SK-N-SH (cell line): ENCODE results near the gene ZNF496. TPM values are rescaled to one million over a fixed set of nuclear protein-coding genes. Genes with fewer than 3 reads are reported as not detected.
"Not testable (repeated sequence)": the region's sequence is repeated elsewhere in the genome, so short reads cannot be mapped to it uniquely, and the experiment has no call there.

Source experiments
- CTCF ChIA-PET: fragments of 300-600, 350-600 bp; formaldehyde crosslinking; extraction: SDS; loops from one replicate; lab custom pipeline; 2021; lab: Yijun Ruan, JAX
- POLR2A ChIA-PET: fragments of 350-600 bp; sonication (Branson Sonifier 250); formaldehyde crosslinking; extraction: SDS; loops from one replicate; lab custom pipeline; 2020; ENCODE audit warnings: antibody characterized with exemption, inconsistent platforms; lab: Yijun Ruan, JAX
- DNase-seq: peaks from one replicate; pipeline ENCODE4 v3.0.0; 2012
- H2AFZ ChIP-seq: fragments of 200-600 bp; sonication (generic); 2 replicates; pipeline ENCODE4 v1.8.1; 2016; ENCODE audit warnings: antibody characterized with exemption, mild to moderate bottlenecking, low read depth
- H3F3A ChIP-seq: fragments of 200-600 bp; sonication (generic); replicated peaks from 2 replicates; pipeline ENCODE3; 2016; ENCODE audit warnings: antibody characterized with exemption, mild to moderate bottlenecking; ENCODE audit not compliant: insufficient read depth
- H3K27ac ChIP-seq, 2 experiments: fragments of 200-500 bp in 1 of 2; fragments of 200-600 bp in 1 of 2; sonication (Bioruptor generic) in 1 of 2; sonication (generic), shearing (Covaris generic) in 1 of 2; 2 replicates each; pipeline versions ENCODE4 v1.5.1 to v1.6.1; 2014 to 2016; ENCODE audit warnings: low read depth in 2 of 2, inconsistent platforms in 1 of 2, low read length in 1 of 2, mild to moderate bottlenecking in 1 of 2, mixed read lengths in 1 of 2
- H3K27me3 ChIP-seq: fragments of 200-600 bp; sonication (generic), shearing (Covaris generic); 2 replicates; pipeline ENCODE4 v1.6.1; 2016; ENCODE audit warnings: mixed run types; ENCODE audit not compliant: insufficient read depth
- H3K36me3 ChIP-seq, 2 experiments: fragments of 200-500 bp in 1 of 2; fragments of 200-600 bp in 1 of 2; sonication (Bioruptor generic) in 1 of 2; sonication (generic) in 1 of 2; replicated peaks in 1 of 2; 2 replicates each; pipeline versions ENCODE3 to v1.5.1; 2014 to 2016; ENCODE audit warnings: low read length in 1 of 2, mild to moderate bottlenecking in 1 of 2; ENCODE audit not compliant: insufficient read depth in 2 of 2, control insufficient read depth in 1 of 2
- H3K4me1 ChIP-seq, 2 experiments: fragments of 200-500 bp in 1 of 2; fragments of 200-600 bp in 1 of 2; sonication (Bioruptor generic) in 1 of 2; sonication (generic), shearing (Covaris generic) in 1 of 2; 2 replicates each; pipeline versions ENCODE4 v1.5.1 to v1.6.1; 2014 to 2016; ENCODE audit warnings: low read depth in 1 of 2, low read length in 1 of 2, mixed run types in 1 of 2; ENCODE audit not compliant: insufficient read depth in 2 of 2, control insufficient read depth in 1 of 2
- H3K4me2 ChIP-seq: fragments of 200-600 bp; sonication (generic), shearing (Covaris generic); 2 replicates; pipeline ENCODE4 v1.6.1; 2017; ENCODE audit warnings: mixed run types
- H3K4me3 ChIP-seq, 2 experiments: fragments of 200-500 bp in 1 of 2; fragments of 200-600 bp in 1 of 2; sonication (Bioruptor generic) in 1 of 2; sonication (generic), shearing (Covaris generic) in 1 of 2; 2 replicates each; pipeline versions ENCODE4 v1.5.1 to v1.8.1; 2014 to 2016; ENCODE audit warnings: low read depth in 2 of 2, inconsistent platforms in 1 of 2, low read length in 1 of 2, mild to moderate bottlenecking in 1 of 2, mixed read lengths in 1 of 2, moderate library complexity in 1 of 2
- H3K79me2 ChIP-seq: fragments of 200-600 bp; sonication (generic); 2 replicates; pipeline ENCODE4 v1.8.1; 2017; ENCODE audit warnings: mild to moderate bottlenecking; ENCODE audit not compliant: insufficient read depth
- H3K9ac ChIP-seq: fragments of 200-600 bp; sonication (generic); 2 replicates; pipeline ENCODE4 v1.6.1; 2017; ENCODE audit warnings: mixed run types
- H3K9me2 ChIP-seq: fragments of 200-600 bp; sonication (generic); 2 replicates; pipeline ENCODE4 v1.6.1; 2017; ENCODE audit warnings: mixed run types
- H3K9me3 ChIP-seq: fragments of 200-600 bp; sonication (generic); 2 replicates; pipeline ENCODE4 v1.6.1; 2017; ENCODE audit warnings: mixed run types, mild to moderate bottlenecking, moderate library complexity
- H4K20me1 ChIP-seq: fragments of 200-600 bp; sonication (generic); 2 replicates; pipeline ENCODE4 v1.6.1; 2017; ENCODE audit warnings: mild to moderate bottlenecking, mixed run types; ENCODE audit not compliant: insufficient read depth
- ELF1 ChIP-seq: IDR thresholded peaks from 2 replicates; pipeline ENCODE4 v1.4.0; 2012
- EP300 ChIP-seq, 2 experiments: IDR thresholded peaks; 2 replicates each; pipeline versions ENCODE4 v1.4.0 to v1.6.1; 2012; ENCODE audit warnings: borderline replicate concordance in 1 of 2, low read depth in 1 of 2, low read length in 1 of 2
- FOSL2 ChIP-seq: IDR thresholded peaks from 2 replicates; pipeline ENCODE4 v1.4.0; 2012; ENCODE audit warnings: low read depth, mild to moderate bottlenecking, moderate library complexity, borderline replicate concordance
- FOXM1 ChIP-seq: IDR thresholded peaks from 2 replicates; pipeline ENCODE4 v1.4.0; 2012; ENCODE audit warnings: low read depth, mild to moderate bottlenecking
- JUND ChIP-seq: IDR thresholded peaks from 2 replicates; pipeline ENCODE4 v1.4.0; 2012
- MEF2A ChIP-seq: IDR thresholded peaks from 2 replicates; pipeline ENCODE4 v1.4.0; 2012; ENCODE audit warnings: low read depth, borderline replicate concordance
- PBX3 ChIP-seq: IDR thresholded peaks from 2 replicates; pipeline ENCODE4; 2012
- RCOR1 ChIP-seq: fragments of 150-350 bp; IDR thresholded peaks from 2 replicates; pipeline ENCODE4 v1.6.1; 2017; ENCODE audit warnings: antibody characterized with exemption, low read length
- REST ChIP-seq: IDR thresholded peaks from 2 replicates; pipeline ENCODE4 v1.6.1; 2012; ENCODE audit warnings: mild to moderate bottlenecking, low read depth, low read length, moderate library complexity
- RXRA ChIP-seq: IDR thresholded peaks from 2 replicates; pipeline ENCODE4 v1.4.0; 2012; ENCODE audit warnings: low read depth, mild to moderate bottlenecking, borderline replicate concordance
- SIN3A ChIP-seq: IDR thresholded peaks from 2 replicates; pipeline ENCODE4 v1.6.1; 2012; ENCODE audit warnings: low read depth, mild to moderate bottlenecking, low read length, moderate library complexity, borderline replicate concordance
- TAF1 ChIP-seq: IDR thresholded peaks from 2 replicates; pipeline ENCODE4 v1.6.1; 2012; ENCODE audit warnings: low read depth, mild to moderate bottlenecking, low read length, moderate library complexity, borderline replicate concordance
- TCF12 ChIP-seq: IDR thresholded peaks from 2 replicates; pipeline ENCODE4 v1.4.0; 2012
- USF2 ChIP-seq: fragments of 150-350 bp; IDR thresholded peaks from 2 replicates; pipeline ENCODE4 v1.6.1; 2017; ENCODE audit warnings: antibody characterized with exemption, low read length, low read depth, borderline replicate concordance
- ZBTB33 ChIP-seq: IDR thresholded peaks from 2 replicates; pipeline ENCODE4 v1.4.0; 2012; ENCODE audit warnings: low read depth, borderline replicate concordance
- WGBS: methylation state at CpG from one replicate; pipeline ENCODE4 v1.1.6; 2017; ENCODE audit warnings: low lambda C conversion rate; 5-methylcytosine and 5-hydroxymethylcytosine counted together
- polyA plus RNA-seq, 3 experiments: library from polyadenylated mRNA; depleted of rRNA; stranded (reverse); fragments of >200 nt; gene quantifications; 2 replicates each; pipeline ENCODE4 v1.2.3, GENCODE V29; 2012

ZNF496 gene
- polyA plus RNA-seq, 1 of the 3 experiments (the other 2 are of a cell fraction) = 23.2 TPM

- Histone ChIP-seq H2AFZ (0 out of 2 replicates have a peak overlapping the region, but pooled peaks have one; percentile 63), H3K27me3 (no peaks in the 10 kb centered on the region), H3F3A (no peaks in the 10 kb centered on the region), H3K9me3 (no peaks in the 10 kb centered on the region)
- POLR2A ChIA-PET = no interaction called here
- no peak for TF ChIP-seq TAF1
- peak; percentile 25; the same call in 1 of the 2 replicates for TF ChIP-seq TCF12
- no peak for TF ChIP-seq USF2
- peak; percentile 39; the same call in 1 of the 2 replicates for TF ChIP-seq FOSL2
- peak; percentile 40 for TF ChIP-seq JUND
- peak; percentile 51; the same call in 1 of the 2 replicates for TF ChIP-seq PBX3
- TF ChIP-seq, all 33 proteins: peak for 4
- H3K27ac ChIP-seq = no peak overlapping the region
- H3K36me3 ChIP-seq = no peaks in the 10 kb centered on the region
- no peaks in the 10 kb centered on the region for H3K9me2 ChIP-seq
- CTCF ChIA-PET = no interaction called here
- H3K4me1 ChIP-seq = no peaks in the 10 kb centered on the region
- H3K79me2 ChIP-seq = no peaks in the 10 kb centered on the region
- H4K20me1 ChIP-seq = no peaks in the 10 kb centered on the region
- 13% methylated on average over 5 of the region's 5 CpGs for WGBS
- no peak overlapping the region for H3K9ac ChIP-seq
- H3K4me3 ChIP-seq = no peak overlapping the region
- no peak for DNase-seq
- no peak overlapping the region for H3K4me2 ChIP-seq
Observed at GRCh38 chr1:247266053-247266452, 65.6 kb downstream of the ZNF496 start.

GRCh38 chr1:247255772-247256171, 75.9 kb downstream of the ZNF496 start, which contains the start of gene VN1R5:
TSS of gene VN1R5 (plus strand) at chr1:247256072.
- H4K20me1 ChIP-seq, H3K4me2 ChIP-seq, H3K9me2 ChIP-seq, H3F3A ChIP-seq, H3K27ac ChIP-seq, H3K27me3 ChIP-seq, H3K36me3 ChIP-seq, H3K9me3 ChIP-seq, H3K79me2 ChIP-seq, DNase-seq, H3K4me3 ChIP-seq, POLR2A ChIA-PET, H2AFZ ChIP-seq, H3K4me1 ChIP-seq, H3K9ac ChIP-seq, CTCF ChIA-PET: not testable (repeated sequence)
- 0% methylated on average over 1 of the region's 1 CpG for WGBS

- no peak overlapping the region for H3K9ac ChIP-seq
- H3K9me3 ChIP-seq = peaks cover 8% of the 10 kb centered on the region
- CTCF ChIA-PET = interaction anchor here (0.6 kb wide), 1 partner anchor 228 kb away, joined by 3 read pairs; no protein-coding TSS in a partner anchor
- POLR2A ChIA-PET = no interaction called here
- H3K27me3 ChIP-seq = no peaks in the 10 kb centered on the region
- H3K9me2 ChIP-seq = no peaks in the 10 kb centered on the region
- no peaks in the 10 kb centered on the region for H3K36me3 ChIP-seq
- no peaks in the 10 kb centered on the region for H3K4me1 ChIP-seq
- H3F3A ChIP-seq = no peaks in the 10 kb centered on the region
- DNase-seq = no peak
- no peak overlapping the region for H3K4me2 ChIP-seq
- H3K27ac ChIP-seq = no peak overlapping the region
- WGBS = 0% methylated on average over 1 of the region's 1 CpG
- H4K20me1 ChIP-seq = no peaks in the 10 kb centered on the region
- no peak overlapping the region for H2AFZ ChIP-seq
- no peaks in the 10 kb centered on the region for H3K79me2 ChIP-seq
- H3K4me3 ChIP-seq = no peak overlapping the region
- TF ChIP-seq TCF12 = no peak
- no peak for TF ChIP-seq MEF2A
- TF ChIP-seq ELF1 = no peak
- TF ChIP-seq ZBTB33 = no peak
- no peak for TF ChIP-seq FOXM1
- no peak for TF ChIP-seq REST
- no peak for TF ChIP-seq EP300 (IDR thresholded peaks at IDR 0.05; ENCODE audit: borderline replicate concordance in 1 of 2, low read depth in 1 of 2, low read length in 1 of 2)
- no peak for TF ChIP-seq SIN3A
- TF ChIP-seq RXRA = no peak
- no peak for TF ChIP-seq RCOR1
Observed at GRCh38 chr1:247247568-247247967, 84.1 kb downstream of the ZNF496 start.
